Measurements from ENCODE around the gene DOCK11. TPM values are rescaled to one million over a fixed set of nuclear protein-coding genes. Genes with fewer than 3 reads are reported as not detected.

The DOCK11 gene
- total and polyA plus RNA-seq, 11 donors: 1.8 to 26.3 (median 2.9) TPM

DNA sequence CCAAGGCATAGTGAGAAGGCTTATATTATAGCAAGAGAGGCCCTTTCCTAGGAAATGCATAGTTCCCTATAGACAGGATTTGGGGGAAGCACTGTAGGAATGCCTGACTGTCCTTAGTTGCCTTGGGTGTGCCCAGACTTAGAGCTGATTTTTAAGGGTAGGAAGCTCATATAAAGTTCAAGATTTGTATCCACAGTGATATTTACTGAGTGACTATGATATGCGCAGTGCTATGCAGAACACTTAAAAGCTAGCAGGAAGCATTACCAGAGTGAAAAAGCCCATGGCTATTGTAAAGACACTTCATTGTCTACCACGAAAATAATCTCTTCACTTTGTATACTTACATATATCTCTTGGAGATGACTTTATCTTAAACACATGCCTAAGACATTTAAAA lies 181.7 kb downstream of the DOCK11 start:
- ATAC-seq (no peak), DNase-seq (no peak)
- 61 to 77% (median 70%) methylated on average over 2 of the region's 2 CpGs for WGBS, 4 donors
- TF ChIP-seq, protein P1, sequence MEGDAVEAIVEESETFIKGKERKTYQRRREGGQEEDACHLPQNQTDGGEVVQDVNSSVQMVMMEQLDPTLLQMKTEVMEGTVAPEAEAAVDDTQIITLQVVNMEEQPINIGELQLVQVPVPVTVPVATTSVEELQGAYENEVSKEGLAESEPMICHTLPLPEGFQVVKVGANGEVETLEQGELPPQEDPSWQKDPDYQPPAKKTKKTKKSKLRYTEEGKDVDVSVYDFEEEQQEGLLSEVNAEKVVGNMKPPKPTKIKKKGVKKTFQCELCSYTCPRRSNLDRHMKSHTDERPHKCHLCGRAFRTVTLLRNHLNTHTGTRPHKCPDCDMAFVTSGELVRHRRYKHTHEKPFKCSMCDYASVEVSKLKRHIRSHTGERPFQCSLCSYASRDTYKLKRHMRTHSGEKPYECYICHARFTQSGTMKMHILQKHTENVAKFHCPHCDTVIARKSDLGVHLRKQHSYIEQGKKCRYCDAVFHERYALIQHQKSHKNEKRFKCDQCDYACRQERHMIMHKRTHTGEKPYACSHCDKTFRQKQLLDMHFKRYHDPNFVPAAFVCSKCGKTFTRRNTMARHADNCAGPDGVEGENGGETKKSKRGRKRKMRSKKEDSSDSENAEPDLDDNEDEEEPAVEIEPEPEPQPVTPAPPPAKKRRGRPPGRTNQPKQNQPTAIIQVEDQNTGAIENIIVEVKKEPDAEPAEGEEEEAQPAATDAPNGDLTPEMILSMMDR (IDR thresholded peaks at IDR 0.05): no peak
- no peak for TF ChIP-seq POLR2A (IDR thresholded peaks at IDR 0.05)
- Histone ChIP-seq H3K9me3 (no peaks in the 10 kb centered on the region), H3K4me3 (no peak overlapping the region), H3K4me1 (no peaks in the 10 kb centered on the region), H3K27me3 (peaks cover 0 to 5% (median 0%) of the 10 kb centered on the region in 9 donors), H3K36me3 (peaks cover 0 to 24% (median 0%) of the 10 kb centered on the region in 9 donors), H3K27ac (no peak overlapping the region)
- intact Hi-C loops (cut with DNase I): no loop called here

DNA sequence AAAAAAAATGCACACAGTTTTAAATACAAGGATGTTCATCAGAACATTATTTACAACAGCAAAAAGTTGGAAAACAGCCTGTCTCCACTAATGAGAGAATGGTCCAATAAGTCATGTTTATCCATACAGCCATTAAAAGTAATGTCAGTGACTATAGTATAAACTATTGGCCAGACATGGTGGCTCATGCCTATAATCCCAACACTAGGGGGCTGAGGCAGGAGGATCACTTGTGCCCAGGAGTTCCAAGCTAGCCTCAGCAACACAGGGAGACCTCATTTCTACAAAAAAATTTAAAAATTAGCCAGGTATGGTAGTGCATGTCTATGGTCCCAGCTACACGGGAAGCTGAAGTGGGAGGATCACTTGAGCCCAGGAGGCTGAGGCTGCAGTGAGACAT lies 183.7 kb downstream of the DOCK11 start:
- Histone ChIP-seq H3K9me3 (no peaks in the 10 kb centered on the region), H3K36me3 (peaks cover 0 to 28% (median 0%) of the 10 kb centered on the region in 9 donors), H3K27me3 (peaks cover 0 to 5% (median 0%) of the 10 kb centered on the region in 9 donors), H3K4me3 (no peak overlapping the region), H3K27ac (no peak overlapping the region), H3K4me1 (no peaks in the 10 kb centered on the region)
- intact Hi-C loops (cut with DNase I): no loop called here
- 63 to 96% (median 92%) methylated on average over 1 of the region's 1 CpG for WGBS, 4 donors
- DNase-seq: no peak
- ATAC-seq: no peak
- TF ChIP-seq, protein P1 (IDR thresholded peaks at IDR 0.05): no peak
- no peak for TF ChIP-seq POLR2A (IDR thresholded peaks at IDR 0.05)

GRCh38 chrX:118682258-118683014 lies 186.8 kb downstream of the DOCK11 start:
- intact Hi-C loops (cut with DNase I): no loop called here
- no peak for ATAC-seq
- 45 to 68% (median 55%) methylated on average over 2 of the region's 2 CpGs for WGBS, 4 donors

GRCh38 chrX:118685393-118685792 lies 189.8 kb downstream of the DOCK11 start:
- H3K4me1 ChIP-seq: no peaks in the 10 kb centered on the region
- 76 to 92% (median 86%) methylated on average over 3 of the region's 3 CpGs for WGBS, 4 donors
- H3K4me3 ChIP-seq: no peak overlapping the region
- H3K36me3 ChIP-seq: peaks cover 0 to 12% (median 0%) of the 10 kb centered on the region in 9 donors
- H3K27me3 ChIP-seq: peaks cover 0 to 3% (median 0%) of the 10 kb centered on the region in 9 donors
- H3K9me3 ChIP-seq: no peaks in the 10 kb centered on the region
- TF ChIP-seq POLR2A (IDR thresholded peaks at IDR 0.05): no peak
- TF ChIP-seq, protein P1 (IDR thresholded peaks at IDR 0.05): no peak
- no peak overlapping the region for H3K27ac ChIP-seq
- DNase-seq: no peak
- no peak for ATAC-seq
- intact Hi-C loops (cut with DNase I): no loop called here

More at GRCh38 chrX:118682258-118683014, 186.8 kb downstream of the DOCK11 start:
- H3K27me3 ChIP-seq: peaks cover 0 to 3% (median 0%) of the 10 kb centered on the region in 9 donors
- no peak for DNase-seq
- H3K4me1 ChIP-seq: no peaks in the 10 kb centered on the region
- no peak for TF ChIP-seq POLR2A (IDR thresholded peaks at IDR 0.05)
- TF ChIP-seq, protein P1 (IDR thresholded peaks at IDR 0.05): no peak
- no peak overlapping the region for H3K27ac ChIP-seq
- peaks cover 0 to 21% (median 0%) of the 10 kb centered on the region in 9 donors for H3K36me3 ChIP-seq
- no peak overlapping the region for H3K4me3 ChIP-seq
- no peaks in the 10 kb centered on the region for H3K9me3 ChIP-seq
